T-helper 2 cell treated with Interferon-gamma antibody and Interleukin-4, amounts not matched to agents 100 ng/mL and 5 ng/mL, for 36 hours (primary cell): ENCODE measurements around the gene ERF. TPM values are rescaled to one million over a fixed set of nuclear protein-coding genes. Genes with fewer than 3 reads are reported as not detected.

Experiments used
- intact Hi-C: fragments of 100-400 bp; cut with micrococcal nuclease; formaldehyde crosslinking; loops from one replicate; pipeline ENCODE4 v1.15.1; 2023
- total RNA-seq: library from RNA; stranded (reverse); gene quantifications from 2 replicates; pipeline ENCODE4 v1.2.3, GENCODE V29; 2022

The ERF gene
- total RNA-seq, 1 donor from 2014 or later: 41.4 TPM

DNA sequence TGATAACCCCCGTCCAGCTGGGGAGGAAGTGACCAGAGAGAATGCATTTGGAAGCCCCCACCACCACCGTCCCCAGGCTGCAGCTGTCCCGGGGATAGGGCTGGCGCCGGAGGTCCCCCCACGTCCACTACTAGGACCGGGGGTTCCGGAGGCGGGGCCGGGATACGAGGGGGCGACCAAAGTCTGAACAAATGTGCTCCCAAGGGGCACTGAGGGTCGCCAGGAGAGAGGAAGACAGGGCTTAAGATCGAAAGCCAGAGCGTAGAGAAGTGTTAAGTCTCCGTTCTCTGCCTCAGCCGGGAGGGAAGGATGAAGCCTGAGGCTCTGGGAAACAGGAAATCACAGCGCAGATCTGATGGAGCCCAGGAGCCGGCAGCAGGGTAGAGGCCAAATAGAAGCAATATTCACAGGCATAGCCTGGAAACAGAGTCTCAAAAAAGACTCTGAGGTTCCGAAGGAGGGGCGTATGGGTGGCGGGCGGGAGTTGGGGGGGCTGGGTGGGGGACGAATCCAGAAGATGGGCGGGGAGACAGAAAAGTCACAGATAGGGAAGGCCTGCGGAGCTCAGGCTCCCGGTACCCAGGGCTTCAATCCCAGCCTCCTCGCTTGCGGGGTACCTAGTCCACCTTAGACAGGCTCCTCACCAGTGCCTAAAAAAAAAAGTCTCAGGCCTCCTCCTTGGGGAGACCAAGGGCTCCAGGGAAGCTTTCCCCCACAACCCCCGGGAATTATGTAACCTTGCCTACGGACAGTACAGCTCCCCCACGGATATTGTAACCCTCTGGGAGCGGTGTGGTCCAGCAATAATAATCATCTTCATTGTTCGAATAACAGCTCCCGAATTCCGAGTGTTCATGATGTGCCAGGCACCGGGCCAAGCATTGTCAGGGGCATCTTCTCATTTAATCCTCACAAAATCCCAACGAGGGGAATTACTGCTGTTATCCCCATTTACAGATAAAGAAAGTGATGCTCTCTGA lies 1.1 kb upstream of the ERF start:
- intact Hi-C loops: loop anchor here (1.0 kb wide), 1 partner anchor 12 kb away; no protein-coding TSS in a partner anchor

DNA sequence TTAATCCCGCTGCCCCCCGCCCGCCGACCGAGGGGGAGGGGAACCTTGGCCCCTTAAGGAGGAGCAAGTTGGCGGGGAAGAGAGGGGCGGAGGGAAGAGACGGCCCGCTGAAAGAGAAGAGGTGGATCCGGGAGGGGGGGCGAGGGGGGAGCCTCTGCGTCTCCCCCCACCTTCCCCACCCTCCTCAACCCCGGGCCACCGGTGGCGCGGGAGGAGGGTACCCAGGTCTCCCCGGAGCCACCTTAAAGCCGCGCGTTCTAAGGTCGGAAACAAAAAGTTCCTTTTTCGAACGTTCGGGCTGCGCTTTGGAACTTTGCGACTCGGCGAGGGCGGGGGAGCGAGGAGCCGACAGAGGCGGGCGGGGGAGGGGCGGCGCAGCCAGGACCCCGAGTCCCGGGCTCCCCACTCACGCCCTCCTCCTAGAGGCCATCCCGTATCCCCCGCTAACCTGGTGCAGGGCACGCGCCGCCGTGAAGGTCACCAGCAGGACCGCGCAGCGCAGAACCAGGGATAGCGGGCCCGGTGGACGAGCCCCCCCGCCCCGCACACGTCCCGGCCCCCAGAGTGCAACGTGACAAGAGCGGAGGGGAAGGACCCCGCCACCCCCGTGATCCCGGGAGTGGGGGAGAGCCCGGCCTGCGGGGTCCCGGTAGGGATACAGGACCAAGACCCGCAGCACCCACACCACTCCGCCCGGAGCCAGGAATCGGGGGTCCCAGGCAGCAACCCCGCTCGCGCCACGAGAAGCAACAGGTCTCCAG lies 659 bp downstream of the ERF start:
- intact Hi-C loops: loop anchor here (1.0 kb wide), 1 partner anchor 29 kb away; no protein-coding TSS in a partner anchor

DNA sequence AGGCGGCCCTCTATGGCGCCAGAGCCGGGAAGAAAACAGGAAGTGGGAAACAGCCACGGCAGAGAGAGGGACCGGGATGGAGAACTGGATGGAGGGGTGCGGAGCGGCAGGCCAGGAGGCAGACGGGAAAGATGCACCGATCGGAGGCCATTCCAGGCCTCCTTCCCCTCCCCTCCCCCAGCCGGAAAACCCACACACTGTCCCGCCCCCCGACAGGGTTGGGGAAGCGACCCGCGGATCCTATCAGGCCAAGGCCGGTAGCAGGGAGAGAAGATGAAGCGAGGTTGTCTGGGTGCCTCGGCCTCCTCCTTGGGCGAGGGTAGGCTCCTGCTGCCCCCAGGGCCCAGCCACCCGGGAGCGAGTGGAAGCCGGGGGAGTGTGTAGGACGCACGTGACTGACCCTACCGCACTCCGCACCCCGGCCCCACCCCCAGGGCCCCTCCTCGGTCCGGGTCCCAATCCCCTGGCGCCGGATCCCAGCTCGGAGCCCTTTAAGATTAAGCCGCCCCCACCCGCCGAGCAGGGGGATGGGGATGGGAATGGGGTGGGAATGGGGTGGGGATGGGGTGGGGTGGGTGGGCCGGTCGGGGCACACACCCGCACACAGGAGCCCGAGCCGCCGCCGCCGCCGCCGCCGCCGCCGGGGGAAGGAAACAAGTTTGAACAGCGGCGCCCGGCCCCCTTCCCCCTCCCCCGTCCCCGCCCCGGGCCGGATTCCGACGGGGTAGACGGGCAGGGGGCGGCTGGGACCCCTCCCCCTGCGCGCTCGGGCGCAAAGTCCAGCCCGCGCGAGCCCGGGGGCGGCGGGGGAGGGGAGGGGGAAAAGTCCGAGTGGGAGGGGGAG lies 1.5 kb downstream of the ERF start:
- intact Hi-C loops: loop anchor here (1.0 kb wide), 2 partner anchors 9 to 30 kb away; no protein-coding TSS in a partner anchor

DNA sequence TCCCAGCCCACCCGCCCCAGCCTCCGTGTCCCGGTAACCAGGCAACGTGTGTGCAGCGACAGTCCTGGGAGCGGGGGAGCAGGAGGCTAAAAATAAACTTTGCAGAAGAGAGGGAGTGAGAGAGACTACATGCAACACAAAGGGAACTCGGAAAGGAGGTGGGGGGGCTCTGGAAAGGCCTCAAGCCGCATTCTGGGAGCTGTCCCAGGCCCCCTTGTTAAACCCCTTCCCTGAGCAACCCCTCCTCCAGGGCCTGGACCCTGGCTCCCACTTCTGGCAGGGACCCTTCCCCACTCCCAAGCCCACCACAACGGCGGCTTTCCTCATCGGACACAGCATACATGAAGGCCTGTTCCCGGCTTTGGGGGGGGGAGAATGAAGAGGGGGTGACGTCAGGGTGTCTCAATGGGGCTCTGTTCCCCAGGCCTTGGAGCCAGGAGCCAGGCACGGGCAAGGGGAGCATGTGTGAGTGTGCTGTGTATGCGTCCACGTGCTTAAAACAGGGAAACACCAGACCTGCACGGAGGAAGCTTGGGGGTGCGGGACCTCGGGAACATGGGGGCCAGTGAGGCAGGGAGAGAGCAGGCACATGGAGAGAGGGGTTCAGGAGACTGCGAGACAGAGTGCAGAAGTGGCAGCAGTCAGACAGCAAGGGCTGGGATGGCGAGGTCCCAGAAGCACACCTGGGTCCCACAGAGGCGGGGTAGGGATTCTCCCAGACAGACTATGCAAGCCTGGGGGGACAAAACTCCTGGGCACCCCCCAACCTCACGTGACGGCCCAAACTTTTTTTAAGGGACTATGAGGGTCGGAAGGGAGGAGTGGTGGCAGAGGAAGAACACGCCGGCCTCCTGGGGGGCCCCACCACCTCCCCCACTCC lies 2.3 kb downstream of the ERF start:
- intact Hi-C loops: loop anchor here (1.0 kb wide), 1 partner anchor 8 kb away; no protein-coding TSS in a partner anchor

DNA sequence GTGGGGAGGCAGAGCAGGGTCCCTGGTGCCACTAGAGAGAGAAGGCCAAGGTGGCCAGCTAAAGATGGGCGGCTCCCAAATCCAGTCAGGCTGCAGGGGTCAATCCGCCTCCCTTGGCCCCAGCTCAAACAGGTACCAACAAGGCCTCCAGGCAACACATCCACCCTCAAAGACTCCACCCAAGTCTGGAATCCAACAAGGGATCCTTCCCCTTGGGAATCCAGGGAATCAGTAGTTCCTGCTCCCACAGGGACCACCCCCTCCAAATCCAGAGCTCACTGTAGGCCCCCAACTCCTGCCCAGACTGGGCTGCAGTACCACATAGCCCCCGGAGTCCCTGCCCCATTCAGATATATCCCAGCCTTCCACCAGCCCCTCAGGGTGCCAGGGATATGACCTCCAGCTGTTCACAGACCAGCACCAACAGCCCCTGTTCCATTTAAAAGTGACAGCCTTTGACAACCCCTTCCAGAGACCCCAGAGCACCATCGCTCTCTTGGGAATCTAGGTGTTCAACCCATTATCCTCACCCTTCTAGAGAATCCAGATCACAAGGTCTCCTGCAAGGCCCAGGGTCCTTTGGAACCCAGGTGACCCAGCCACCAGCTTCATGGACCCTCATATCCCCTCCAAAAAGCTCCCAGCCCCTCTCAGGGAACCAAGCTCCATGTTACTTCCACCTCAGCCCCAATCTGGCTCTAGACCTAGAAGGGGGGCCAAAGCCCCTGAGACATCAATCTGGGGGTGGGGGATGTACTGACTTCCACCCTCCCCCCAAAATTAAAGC lies 3.2 kb downstream of the ERF start:
- intact Hi-C loops: no loop called here

DNA sequence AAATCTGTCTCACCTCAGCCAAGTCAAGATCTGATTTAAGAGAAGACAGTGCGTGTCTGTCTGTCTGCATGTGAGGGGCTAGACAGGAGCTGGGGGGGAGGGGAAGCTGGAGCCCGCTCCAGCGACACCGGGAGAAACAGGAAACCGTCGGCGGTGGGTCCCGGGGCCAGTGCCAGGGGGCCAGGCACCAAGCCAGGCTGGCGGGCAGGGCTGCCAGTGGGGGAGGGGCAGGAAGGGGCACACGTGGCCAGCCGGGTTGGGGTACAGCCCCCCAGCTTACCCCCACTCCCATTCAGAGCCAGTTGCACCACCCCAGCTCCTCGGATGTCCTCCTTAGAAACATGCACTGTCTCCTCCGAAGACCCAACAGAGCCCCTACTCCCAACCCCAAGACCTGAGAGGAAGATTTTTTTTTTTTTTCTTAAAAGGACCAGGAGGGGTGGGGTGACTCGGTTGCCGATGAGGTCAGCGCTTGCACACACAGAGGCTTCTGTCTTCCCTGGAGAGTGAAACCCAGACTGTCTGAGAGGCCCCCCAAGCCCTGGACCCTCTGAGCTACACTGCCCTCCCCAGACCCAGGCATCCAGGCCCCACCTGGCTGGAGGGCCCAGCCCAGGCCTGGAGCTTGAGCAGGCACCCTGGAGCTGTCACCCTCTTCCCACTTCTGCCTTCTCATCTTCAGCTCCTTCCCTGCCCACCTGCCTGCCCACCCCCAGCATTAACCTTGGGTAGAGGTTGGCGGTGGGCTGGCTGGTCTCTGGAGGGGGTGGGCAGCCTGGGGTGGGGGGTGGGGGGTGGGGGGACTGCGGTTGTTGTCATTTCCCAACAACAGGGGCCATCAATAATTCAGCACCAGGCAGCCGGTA lies 4.0 kb downstream of the ERF start:
- intact Hi-C loops: no loop called here

DNA sequence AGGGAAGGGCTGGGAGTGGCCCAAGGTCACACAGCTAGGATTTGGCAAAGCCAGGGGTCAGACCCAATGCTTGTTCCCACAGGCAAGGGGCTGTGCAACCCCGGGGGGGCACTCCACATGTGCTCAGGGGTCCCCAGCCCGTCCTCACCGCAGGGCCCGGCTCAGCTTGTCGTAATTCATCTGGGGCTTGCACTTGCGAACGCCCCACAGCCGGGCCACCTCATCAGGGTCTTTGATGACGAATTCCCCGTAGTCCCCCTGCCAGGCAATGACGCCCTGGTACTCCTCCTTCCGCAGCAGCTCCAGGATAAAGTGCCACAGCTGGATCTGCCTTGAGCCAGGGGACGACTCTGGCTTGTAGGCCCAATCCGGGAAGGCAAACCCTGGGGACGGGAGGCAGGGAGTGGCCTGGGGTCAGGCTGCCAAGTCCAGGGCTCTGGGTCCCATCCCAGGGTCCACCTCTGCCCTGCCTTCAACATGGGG lies 4.7 kb downstream of the ERF start:
- intact Hi-C loops: no loop called here

DNA sequence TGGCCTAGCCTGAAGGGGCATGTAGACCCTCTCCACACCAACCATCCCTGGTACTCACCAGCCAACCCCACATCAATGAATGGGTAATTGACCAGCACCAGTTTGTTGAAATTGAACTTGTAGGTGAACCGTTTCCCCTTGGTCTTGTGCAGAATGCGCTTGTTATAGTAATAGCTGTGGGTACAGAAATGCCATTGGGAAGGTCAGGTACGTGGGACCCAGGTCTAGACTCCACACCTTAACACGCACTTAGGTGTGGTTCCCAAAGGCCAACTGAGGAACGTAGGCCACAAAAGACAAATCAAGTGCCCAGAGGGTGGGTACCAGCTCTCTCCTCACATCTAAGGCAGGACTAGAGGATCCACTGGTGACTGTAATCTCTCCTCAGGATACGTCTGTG lies 5.2 kb downstream of the ERF start:
- intact Hi-C loops: no loop called here

DNA sequence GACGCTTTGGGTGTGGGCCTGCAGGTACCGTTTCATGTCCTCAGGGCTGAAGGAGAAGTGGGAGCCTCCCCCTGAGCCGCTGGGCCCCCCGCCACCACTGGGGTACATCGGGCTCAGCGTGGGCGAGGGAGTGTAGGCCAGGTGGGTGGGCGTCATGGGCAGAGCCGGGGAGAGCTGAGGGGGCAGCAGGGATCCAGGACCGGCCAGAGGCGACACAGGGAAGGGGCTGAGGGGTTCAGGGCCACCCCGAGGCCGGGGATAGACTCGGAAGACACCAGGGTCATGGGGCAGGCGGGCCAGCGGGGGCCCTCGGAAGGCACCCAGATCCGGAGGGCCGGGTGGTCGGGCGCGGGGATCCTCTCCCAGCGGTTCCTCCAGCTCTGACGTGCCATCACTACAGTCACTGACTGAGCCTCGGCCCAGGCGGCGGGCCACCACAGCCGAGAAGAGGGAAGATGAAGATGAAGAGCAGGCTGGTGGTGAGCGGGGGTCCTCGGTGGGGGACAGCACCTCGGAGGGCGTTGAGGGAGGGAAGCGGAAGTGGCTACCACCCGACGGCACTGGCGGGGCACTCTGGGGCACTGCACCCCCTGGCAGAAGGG lies 5.7 kb downstream of the ERF start:
- intact Hi-C loops: no loop called here

DNA sequence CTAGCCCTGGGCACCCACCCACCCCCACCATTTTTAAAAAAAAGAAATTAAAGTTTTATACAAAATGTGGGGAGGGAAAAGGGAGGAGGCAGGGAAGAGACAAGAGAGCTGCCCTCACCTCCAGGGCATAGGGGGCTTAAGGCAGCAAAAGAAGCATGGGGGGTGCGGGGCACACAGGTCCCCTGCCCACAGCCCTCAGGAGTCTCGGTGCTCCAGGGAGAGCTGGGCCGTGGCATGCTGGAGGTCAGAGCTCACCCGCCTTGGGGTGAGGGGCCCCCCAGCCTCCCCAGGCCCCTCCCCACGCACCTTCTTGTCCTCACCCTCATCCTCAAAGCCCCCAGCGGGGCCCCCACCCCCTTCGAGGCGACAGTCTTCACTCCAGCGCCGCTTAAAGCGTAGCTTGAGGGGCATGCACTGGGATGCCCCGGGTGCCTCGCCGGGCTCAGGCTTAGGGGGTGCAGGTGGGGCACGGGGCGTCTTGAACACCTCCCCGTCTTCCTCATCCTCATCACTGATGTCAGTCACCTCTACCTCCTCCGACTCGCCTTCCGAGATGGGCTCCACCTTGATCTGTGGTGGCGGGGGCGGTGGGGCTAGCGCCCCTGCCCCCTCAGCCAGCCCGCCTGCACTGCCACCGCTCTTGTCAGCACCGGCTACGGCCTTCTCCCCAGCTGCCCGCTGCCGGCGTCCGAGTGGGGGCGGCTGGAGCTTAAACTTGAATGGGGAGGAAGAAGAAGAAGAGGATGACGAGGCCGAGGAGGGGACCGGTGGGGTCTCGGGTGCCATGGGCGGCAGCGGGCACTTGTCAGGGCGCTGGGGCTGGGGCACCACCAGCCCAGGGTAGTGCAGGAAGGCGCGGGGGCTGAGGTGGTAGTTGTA lies 6.4 kb downstream of the ERF start:
- intact Hi-C loops: no loop called here

DNA sequence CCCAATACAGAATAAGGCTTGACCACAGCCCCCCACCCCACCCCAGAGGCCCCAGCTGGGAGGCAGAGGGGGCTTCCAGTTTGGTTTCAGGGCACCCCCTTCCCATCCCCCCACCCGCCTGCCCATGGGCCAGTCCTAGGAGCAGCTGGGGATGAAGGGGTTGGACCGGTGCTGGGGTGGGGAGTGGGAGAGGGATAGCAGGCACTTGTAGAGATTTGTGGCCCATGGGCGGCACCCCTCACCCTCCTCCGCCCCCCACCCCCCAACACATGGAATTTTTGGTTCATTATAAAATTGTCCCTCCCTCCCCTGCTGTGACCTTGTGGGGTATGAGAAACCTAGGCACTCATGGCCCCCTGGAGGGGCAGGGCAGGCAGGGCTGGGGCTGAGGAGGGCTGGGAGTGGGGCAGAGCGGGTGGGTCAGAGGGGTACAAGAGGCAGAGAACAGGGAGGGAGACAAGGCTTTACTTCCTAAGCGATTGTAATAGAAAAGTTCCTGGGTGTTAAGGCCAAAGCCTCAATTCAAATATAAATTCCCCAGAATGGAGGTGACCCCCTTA lies 7.2 kb downstream of the ERF start:
- intact Hi-C loops: no loop called here

DNA sequence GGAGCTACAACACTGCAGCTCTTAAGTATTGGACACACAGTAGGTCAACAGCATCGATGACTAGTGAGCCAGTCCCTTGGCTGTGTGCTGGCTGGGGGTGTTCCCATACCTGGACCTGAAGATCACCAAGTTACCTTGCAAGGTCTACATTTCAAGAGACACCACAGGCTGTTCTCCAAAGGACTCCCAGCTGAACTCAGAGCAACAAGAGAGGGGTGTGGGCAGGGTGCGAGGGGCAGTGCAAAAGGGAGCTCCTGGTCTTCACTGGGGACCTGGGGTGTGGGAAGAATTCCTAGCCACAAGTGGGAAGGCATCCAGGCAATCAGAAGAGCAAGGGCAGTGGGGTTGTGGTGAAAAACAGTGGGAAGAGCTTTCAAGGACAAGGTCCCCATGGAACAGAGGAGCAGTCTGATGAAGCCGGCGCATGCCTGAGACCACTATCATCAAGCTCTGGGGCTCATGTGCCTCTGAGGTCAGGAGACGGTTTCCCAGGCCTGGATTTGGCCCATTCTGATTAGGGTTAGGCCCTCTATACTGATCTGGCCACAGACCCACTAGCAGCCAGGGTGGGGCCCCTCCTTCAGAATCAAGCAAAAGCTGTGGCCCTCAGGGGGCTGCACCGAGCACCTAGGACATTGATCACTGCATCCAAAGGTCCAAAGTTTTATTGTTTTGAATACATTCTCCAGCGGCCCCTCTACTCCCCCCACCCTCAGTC lies 7.8 kb downstream of the ERF start:
- intact Hi-C loops: no loop called here

DNA sequence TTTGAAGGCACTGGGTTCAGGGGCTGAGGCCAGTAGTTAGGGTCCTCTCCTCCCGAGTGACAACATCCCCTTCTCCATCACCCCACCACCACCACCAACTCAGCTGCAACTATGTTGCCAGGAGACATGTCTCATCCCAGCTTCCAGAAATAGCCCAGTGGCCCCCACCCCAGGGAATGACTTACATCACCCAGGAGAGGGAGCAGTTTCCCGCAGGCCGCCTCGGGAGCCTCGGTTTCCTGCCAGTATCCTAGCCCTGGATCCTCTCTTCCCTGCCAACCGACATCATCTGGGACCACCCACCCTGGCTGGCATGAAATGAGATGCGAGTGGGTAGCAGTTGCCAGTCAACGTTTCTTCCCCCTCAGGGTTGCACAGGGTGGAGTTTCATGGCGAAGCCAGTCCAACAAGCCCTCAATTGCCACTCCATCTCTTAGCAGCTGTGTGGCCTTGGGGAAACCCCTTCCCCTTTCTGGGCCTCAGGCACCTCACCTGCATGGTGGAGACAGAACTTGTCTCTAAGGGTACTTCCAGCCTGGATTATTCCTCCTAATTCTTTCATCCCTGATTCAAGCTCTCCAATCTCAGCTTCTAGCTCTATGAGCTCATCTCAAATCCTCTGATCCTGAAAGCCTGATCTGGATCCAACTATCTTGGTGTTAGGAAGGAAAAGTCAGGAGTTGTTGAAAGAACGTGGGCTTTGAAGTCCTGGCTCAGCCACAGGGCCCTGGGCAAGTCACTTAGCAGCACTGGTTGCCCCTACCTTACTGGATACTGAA lies 8.6 kb downstream of the ERF start:
- intact Hi-C loops: no loop called here

DNA sequence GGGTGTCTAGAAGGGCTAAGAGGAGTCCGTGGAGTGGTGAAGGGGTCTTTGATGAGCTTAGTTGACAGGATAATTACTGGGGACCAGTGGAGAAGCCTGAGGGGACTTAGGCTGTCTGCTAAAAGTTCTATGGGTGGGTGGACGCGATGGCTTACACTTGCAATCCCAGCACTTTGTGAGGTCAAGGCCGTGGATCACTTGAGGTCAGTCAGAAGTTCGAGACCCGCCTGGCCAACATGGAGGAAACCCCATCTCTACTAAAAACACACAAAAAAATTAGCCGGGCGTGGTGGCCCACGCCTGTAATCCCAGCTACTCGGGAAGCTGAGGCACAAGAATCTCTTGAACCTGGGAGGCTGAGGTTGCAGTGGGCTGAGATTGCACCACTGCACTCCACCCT lies 9.7 kb downstream of the ERF start:
- intact Hi-C loops: no loop called here
